Stimulated activated CD8-positive, alpha-beta memory T cell treated with anti-CD3 and anti-CD28 coated beads, Interleukin-7, amount 100 ng/mL, for 1 hour (primary cell): ENCODE results near the gene KLC3.
"Not testable (repeated sequence)": the region's sequence is repeated elsewhere in the genome, so short reads cannot be mapped to it uniquely, and the experiment has no call there.

Experiments
- DNase-seq, 2 donors: peaks; one replicate each; pipeline ENCODE4 v3.0.0-alpha.2; 2020; ENCODE audit warnings: low read depth in 2 of 2

Gene KLC3

DNA sequence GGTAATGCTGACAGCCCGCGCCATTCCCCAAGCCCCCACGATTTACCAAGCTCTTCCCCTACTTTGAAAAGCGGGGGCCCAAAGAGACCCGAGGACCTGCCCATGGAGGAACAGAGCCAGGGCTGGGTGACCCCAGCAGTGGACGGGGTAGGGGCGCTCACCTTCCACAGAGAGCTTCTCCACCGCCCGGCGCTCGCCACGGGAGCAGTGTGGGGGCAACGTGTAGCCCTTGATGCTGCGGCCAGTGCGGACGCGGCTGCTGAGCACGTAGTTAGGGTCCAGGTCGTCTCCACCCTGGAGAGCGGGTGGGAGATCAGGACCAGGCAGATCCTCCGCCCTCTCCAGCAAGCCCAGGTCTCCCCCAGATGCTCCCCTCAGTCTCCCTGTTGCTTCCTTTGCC is 25.2 kb upstream of the KLC3 start:
- DNase-seq = no peak

- DNase-seq = no peak
Observed at GRCh38 chr19:45320997-45321775, 19.4 kb upstream of the KLC3 start.

DNA sequence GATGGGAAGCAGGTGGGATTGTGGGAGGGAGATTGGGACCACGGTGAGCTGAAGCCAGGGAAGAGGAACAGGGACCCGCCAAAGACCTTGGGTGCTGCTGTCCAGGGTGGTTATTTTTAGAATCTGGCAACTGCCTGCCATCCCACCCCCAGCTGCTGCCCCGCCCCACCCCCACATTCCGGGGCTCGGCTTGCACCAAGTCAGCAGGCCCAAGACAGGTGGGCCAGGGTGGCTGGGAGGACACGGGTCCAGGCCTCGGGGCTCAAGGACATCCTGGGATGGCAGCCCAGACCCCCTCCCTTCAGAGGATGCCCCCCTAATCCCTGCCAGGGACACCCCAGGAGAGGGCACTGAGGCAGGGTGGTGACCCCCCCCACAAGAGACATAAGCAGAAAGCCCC is 18.7 kb upstream of the KLC3 start:
- no peak for DNase-seq

GRCh38 chr19:45322311-45322710 is 18.2 kb upstream of the KLC3 start:
- DNase-seq = no peak

GRCh38 chr19:45322744-45323281 is 17.7 kb upstream of the KLC3 start, which contains the start of gene CKM:
Gene CKM, minus strand, starts transcription at chr19:45322875. Its CDS starts 3,162 bp downstream, at chr19:45319713.
- no peak for DNase-seq

GRCh38 chr19:45323671-45324081 is 16.9 kb upstream of the KLC3 start:
- no peak for DNase-seq

DNA sequence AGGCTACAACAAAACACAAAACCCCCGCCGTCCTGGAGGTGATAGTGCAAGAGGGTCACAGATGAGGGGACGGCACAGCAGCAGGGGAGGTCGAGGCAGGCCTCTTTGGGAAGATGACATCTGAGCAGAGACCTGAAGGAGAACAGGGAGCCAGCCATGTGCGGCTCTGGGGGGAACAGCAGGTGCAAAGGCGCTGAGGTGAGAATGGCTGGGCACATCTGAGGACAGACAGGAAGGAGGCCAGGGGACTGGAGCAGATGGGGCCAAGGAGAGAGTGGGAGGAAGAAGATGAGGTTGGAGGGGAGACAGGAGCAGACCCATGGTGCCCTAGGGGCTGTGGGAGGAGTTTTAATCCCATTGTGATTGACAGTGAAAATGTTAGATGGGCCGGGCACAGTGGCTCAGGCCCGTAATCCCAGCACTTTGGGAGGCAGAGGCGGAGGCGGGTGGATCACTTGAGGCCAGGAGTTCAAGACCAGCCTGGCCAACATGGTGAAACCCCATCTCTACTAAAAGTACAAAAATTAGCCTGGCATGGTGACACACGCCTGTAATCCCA is 16.1 kb upstream of the KLC3 start:
- no peak for DNase-seq

- no peak for DNase-seq
Observed at GRCh38 chr19:45327404-45328143, 13.0 kb upstream of the KLC3 start.

GRCh38 chr19:45331411-45331810 is 9.1 kb upstream of the KLC3 start:
- no peak for DNase-seq

DNA sequence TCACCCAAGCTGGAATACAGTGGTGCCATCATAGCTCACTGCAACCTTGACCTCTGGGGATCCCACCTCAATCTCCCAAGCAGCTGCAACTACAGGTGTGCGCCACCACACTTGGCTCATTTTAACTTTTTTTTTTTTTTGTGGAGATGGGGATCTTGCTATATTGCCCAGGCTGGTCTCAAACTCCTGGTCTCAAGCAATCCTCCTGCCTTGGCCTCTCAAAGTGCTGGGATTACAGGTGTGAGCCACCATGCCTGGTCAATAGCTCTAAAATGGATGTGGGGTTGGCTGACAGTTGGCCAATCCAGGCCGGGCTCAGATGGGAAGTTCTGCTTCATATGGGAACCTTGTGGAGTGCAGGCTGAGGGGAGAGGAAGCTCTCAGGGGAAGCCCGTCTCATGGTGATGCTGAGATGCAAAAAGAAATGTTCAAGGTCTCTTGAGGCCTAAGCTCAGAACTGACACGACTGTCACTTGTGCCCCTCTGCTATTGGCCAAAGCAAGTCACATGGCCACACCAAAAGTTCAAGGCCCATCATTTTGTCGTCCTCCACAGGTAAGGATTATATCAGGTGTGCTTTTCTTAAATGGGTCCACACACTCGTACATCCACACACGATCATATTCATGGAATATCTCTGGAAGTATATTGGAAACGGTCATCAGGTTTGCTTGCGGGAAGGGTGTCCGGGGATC is 6.8 kb upstream of the KLC3 start:
- no peak for DNase-seq

DNA sequence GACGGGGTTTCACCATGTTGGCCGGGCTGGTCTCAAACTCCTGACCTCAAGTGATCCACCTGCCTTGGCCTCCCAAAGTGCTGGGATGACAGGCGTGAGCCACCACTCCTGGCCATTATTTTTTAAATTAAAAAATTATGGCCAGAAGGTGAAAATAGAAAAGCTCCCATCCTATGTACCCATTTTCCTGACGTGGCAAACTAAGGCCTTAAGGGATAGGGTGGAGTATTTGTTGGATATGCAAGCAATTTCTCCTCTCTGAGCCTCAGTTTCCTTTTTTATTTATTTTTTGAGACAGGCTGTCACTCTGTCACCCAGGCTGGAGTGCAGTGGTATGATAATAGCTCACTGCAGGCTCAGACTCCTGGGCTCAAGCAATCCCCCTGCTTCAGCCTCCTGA is 5.7 kb upstream of the KLC3 start:
- not testable (repeated sequence) for DNase-seq

DNA sequence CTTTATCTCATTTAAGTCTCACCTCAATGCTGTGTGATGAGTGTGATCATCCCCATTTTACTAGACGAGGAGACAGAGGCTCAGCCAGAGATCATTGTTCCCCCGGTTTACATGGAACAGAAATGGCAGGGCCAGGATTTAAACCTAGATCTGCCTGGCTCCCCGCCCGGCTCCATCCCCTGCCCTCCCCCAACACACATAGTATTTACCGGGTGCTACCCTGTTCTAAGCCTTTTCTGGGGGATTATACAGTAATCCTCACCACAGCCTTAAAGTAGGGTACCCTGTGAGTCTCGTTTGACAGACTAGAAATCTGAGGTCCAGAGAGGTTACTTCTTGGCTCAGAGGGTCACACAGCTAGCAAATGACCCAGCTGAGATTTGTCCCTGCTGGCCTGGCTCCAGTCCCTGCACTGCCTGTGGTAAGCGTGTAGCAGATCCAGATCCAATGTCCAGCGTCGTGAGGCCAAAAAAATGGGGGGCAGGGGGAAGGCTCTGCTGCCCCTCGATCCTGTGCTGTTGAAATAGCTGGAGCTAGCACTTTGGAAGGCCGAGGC is 3.8 kb upstream of the KLC3 start:
- no peak for DNase-seq

GRCh38 chr19:45339629-45340028 is 921 bp upstream of the KLC3 start:
- no peak for DNase-seq

GRCh38 chr19:45340899-45341453 is 426 bp downstream of the KLC3 start:
- no peak for DNase-seq

DNA sequence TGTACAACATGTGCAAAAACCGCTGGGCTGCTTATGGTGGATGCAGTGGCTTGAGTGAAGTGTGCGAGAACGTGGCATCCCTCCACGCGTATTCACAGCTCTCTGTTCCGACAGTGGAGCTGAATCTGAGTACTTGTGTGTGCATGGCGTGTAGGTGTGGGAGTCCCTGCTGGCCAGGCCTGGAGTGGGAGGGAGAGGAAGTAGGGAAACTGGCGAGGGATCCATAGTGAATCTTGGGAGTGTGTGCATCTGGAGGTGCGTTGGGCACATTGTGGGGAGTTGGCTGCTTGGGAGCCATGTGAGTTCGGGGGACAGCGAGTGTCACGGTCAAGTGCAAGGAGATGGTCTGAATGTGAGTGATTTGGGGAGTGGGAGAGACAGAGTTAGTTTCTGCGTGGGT is 2.4 kb downstream of the KLC3 start:
- DNase-seq = no peak

- no peak for DNase-seq
Observed at GRCh38 chr19:45344621-45345505, 4.3 kb downstream of the KLC3 start.

GRCh38 chr19:45345506-45345860 is 4.9 kb downstream of the KLC3 start:
- no peak for DNase-seq

GRCh38 chr19:45346449-45346848 is 5.9 kb downstream of the KLC3 start:
- no peak for DNase-seq

DNA sequence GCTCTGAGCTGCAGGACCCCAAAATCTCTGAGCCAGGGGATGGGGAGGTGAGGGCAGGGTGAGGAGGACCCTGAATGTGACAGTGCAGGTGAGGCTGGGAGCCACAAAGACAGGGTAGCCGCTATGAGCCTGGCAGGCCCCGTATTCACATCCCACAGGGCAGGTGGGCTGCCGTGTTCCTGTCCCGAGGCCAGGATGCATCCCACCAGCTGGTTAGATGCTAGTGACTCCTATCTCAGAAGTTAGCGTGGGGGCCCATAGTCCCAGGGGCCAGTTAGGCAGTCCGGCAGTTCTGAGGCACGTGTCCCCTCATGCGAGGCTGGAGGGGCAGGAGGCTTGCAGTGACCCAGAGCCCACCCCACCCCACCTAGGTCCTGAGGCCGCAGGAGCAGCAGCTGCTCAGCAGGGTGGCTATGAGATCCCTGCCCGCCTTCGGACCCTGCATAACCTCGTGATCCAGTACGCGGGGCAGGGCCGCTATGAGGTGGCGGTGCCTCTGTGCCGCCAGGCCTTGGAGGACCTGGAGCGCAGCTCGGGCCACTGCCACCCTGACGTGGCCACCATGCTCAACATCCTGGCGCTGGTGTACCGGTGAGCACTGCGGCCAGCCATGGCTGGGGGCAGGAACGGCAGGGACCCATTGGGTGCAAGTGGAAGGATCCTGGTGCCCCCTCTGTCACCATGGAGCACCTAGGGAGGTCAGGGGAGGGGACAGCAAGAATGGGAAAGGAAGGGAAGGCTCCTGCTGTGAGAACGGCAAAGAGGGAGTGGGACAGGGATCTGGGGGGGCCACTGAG is 7.2 kb downstream of the KLC3 start:
- no peak for DNase-seq
